ENCODE results near the gene DIS3L2. TPM values are rescaled to one million over a fixed set of nuclear protein-coding genes. Genes with fewer than 3 reads are reported as not detected.

Gene DIS3L2
- total and polyA plus RNA-seq, 2 of the 8 experiments (the other 6 are each of a cell fraction or from before 2014, with no cell fraction given): 11.5 to 21.6 TPM

GRCh38 chr2:231941673-231942072 is 19.8 kb upstream of the DIS3L2 start (continued):
- TF ChIP-seq, protein P1, sequence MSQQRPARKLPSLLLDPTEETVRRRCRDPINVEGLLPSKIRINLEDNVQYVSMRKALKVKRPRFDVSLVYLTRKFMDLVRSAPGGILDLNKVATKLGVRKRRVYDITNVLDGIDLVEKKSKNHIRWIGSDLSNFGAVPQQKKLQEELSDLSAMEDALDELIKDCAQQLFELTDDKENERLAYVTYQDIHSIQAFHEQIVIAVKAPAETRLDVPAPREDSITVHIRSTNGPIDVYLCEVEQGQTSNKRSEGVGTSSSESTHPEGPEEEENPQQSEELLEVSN (IDR thresholded peaks at IDR 0.05): no peak
- TF ChIP-seq CREB1 (IDR thresholded peaks at IDR 0.05) (no peak), HDAC6 (IDR thresholded peaks at IDR 0.05; ENCODE audit: low read depth, low read length) (no peak)

Data from H1 (cell line).